K562 (cell line): Measurements from ENCODE around the gene RBMS1. TPM values are rescaled to one million over a fixed set of nuclear protein-coding genes. Genes with fewer than 3 reads are reported as not detected.

ENCODE experiments used
- ATAC-seq: fragments of 200-7000 bp; cut with Tn5 transposase; 3 replicates; pipeline ENCODE4 v1.9.1; 2020; ENCODE audit warnings: moderate library complexity
- BruUV-seq: library from RNA; stranded (reverse); fragments of 400-500 nt; replicated peaks from 2 replicates; lab custom pipeline; 2021; lab: Mats Ljungman, UMichigan
- CTCF ChIA-PET: fragments of 300-600 bp; formaldehyde crosslinking; extraction: SDS; loops from one replicate; lab custom pipeline; 2021; ENCODE audit warnings: low intra/inter-chr PET ratio; lab: Yijun Ruan, JAX
- POLR2A ChIA-PET: fragments of 300-600, 350-650 bp; sonication (Branson Sonifier 250); formaldehyde crosslinking; extraction: SDS; loops from one replicate; lab custom pipeline; 2021; ENCODE audit warnings: antibody characterized with exemption, inconsistent platforms; lab: Yijun Ruan, JAX
- DNase-seq, 4 experiments: peaks; one replicate each; pipeline versions ENCODE4 v3.0.0 to v3.0.0-alpha.2; 2011 to 2018; ENCODE audit warnings: low spot score in 3 of 4, mixed read lengths in 3 of 4; ENCODE audit errors: extremely low read depth in 1 of 4
- FAIRE-seq: peaks from 2 replicates; lab custom pipeline; 2011; peaks lifted over from hg19 to GRCh38; lab: Jason Lieb, UNC
- H2AFZ ChIP-seq: 2 replicates; pipeline ENCODE4 v1.6.0; 2011; ENCODE audit warnings: low read depth, low read length, control low read depth, inconsistent platforms
- H3K27ac ChIP-seq: fragments of 200-600 bp; 3 replicates; pipeline ENCODE4 v1.8.0; 2011; ENCODE audit warnings: low read depth, mild to moderate bottlenecking, control low read depth, inconsistent platforms, low read length, moderate library complexity, mixed read lengths; ENCODE audit errors: extremely low read depth
- H3K27me3 ChIP-seq, 2 experiments: fragments of 300-600 bp in 1 of 2; 2 replicates in 1 of 2; 3 replicates in 1 of 2; pipeline versions ENCODE4 v1.6.0 to v1.8.0; 2011; ENCODE audit warnings: inconsistent platforms in 2 of 2, low read length in 2 of 2, mild to moderate bottlenecking in 1 of 2, mixed read lengths in 1 of 2, moderate library complexity in 1 of 2; ENCODE audit not compliant: control insufficient read depth in 2 of 2, insufficient read depth in 2 of 2
- H3K36me3 ChIP-seq: fragments of 300-600 bp; 3 replicates; pipeline ENCODE4 v1.8.0; 2011; ENCODE audit warnings: mild to moderate bottlenecking, low read length, inconsistent platforms; ENCODE audit not compliant: control insufficient read depth, insufficient read depth
- H3K4me1 ChIP-seq, 2 experiments: fragments of 200-600 bp in 1 of 2; replicated peaks in 1 of 2; 2 replicates in 1 of 2; 3 replicates in 1 of 2; pipeline versions ENCODE4 v1.5.1 to v1.8.0; 2011; ENCODE audit warnings: inconsistent platforms in 2 of 2, low read length in 2 of 2, mild to moderate bottlenecking in 1 of 2, mixed read lengths in 1 of 2, moderate library complexity in 1 of 2; ENCODE audit not compliant: control insufficient read depth in 2 of 2, insufficient read depth in 2 of 2
- H3K4me2 ChIP-seq: 2 replicates; pipeline ENCODE4 v1.6.1; 2011; ENCODE audit warnings: low read length, control low read depth, inconsistent platforms, mixed read lengths; ENCODE audit not compliant: insufficient read depth
- H3K4me3 ChIP-seq: fragments of 200-600 bp; sonication (generic), shearing (Covaris generic); 2 replicates; pipeline ENCODE4 v1.5.1; 2016; ENCODE audit warnings: control low read depth, inconsistent platforms
- H3K79me2 ChIP-seq: fragments of 200-600 bp; 3 replicates; pipeline ENCODE4 v1.8.0; 2011; ENCODE audit warnings: low read length, inconsistent platforms; ENCODE audit not compliant: control insufficient read depth, insufficient read depth
- H3K9ac ChIP-seq, 2 experiments: 2 replicates each; pipeline versions ENCODE4 v1.6.0 to v1.6.1; 2011; ENCODE audit warnings: low read depth in 2 of 2, low read length in 2 of 2, control low read depth in 1 of 2, inconsistent platforms in 1 of 2, mild to moderate bottlenecking in 1 of 2, mixed read lengths in 1 of 2; ENCODE audit not compliant: insufficient read depth in 1 of 2
- H3K9me1 ChIP-seq: one replicate; pipeline ENCODE4 v1.6.0; 2011; ENCODE audit warnings: inconsistent platforms, mild to moderate bottlenecking, low read length, moderate library complexity; ENCODE audit not compliant: control insufficient read depth, insufficient read depth
- H3K9me3 ChIP-seq: replicated peaks from 2 replicates; pipeline ENCODE4 v1.5.1; 2011; ENCODE audit warnings: low read depth, low read length, inconsistent platforms; ENCODE audit not compliant: control insufficient read depth, insufficient read depth
- H4K20me1 ChIP-seq: replicated peaks from 2 replicates; pipeline ENCODE4 v1.6.1; 2011; ENCODE audit warnings: low read length, inconsistent platforms, mixed read lengths; ENCODE audit not compliant: control insufficient read depth, insufficient read depth
- CEBPZ ChIP-seq: fragments of 150-350 bp; IDR thresholded peaks from 2 replicates; pipeline ENCODE4 v1.6.1; 2014; ENCODE audit warnings: low read depth, mild to moderate bottlenecking, low read length, borderline replicate concordance
- EP300 ChIP-seq: IDR thresholded peaks from 2 replicates; pipeline ENCODE4 v1.6.1; 2012; ENCODE audit warnings: low read length, improper control_type of control experiment
- FOXJ2 ChIP-seq: fragments of 200-800 bp; sonication (Bioruptor generic); IDR thresholded peaks from 2 replicates; pipeline ENCODE4 v1.6.1; 2016; ENCODE audit warnings: missing genetic modification characterization, missing compliant biosample characterization
- HNRNPK ChIP-seq: fragments of 200-400 bp; formaldehyde crosslinking; IDR thresholded peaks from one replicate; pipeline ENCODE4 v1.6.1; 2018; ENCODE audit warnings: mild to moderate bottlenecking, low read depth, low read length; ENCODE audit not compliant: poor library complexity, severe bottlenecking
- ZKSCAN1 ChIP-seq: fragments of 150-350 bp; IDR thresholded peaks from 2 replicates; pipeline ENCODE4 v1.6.1; 2016; ENCODE audit warnings: low read depth, low read length
- ZNF707 ChIP-seq: fragments of 250-450 bp; sonication (Bioruptor Pico); conservative IDR thresholded peaks from 2 replicates; pipeline ENCODE4 v1.8.0; 2022; ENCODE audit warnings: inconsistent platforms, mild to moderate bottlenecking, moderate library complexity
- WGBS: fragments of 100-300 bp; shearing (Covaris generic); methylation state at CpG from one replicate; pipeline ENCODE4 v1.1.6; 2016; ENCODE audit warnings: low coverage, mixed read lengths; ENCODE audit not compliant: insufficient coverage; ENCODE audit errors: missing lambda C conversion rate; 5-methylcytosine and 5-hydroxymethylcytosine counted together
- in situ Hi-C: fragments of 300-500 bp; cut with MboI; formaldehyde crosslinking; loops from 4 replicates; pipeline ENCODE4 v1.15.0; 2018; ENCODE audit warnings: inconsistent platforms, mixed read lengths
- intact Hi-C: fragments of 100-400 bp; cut with micrococcal nuclease; formaldehyde crosslinking; loops from 2 replicates; pipeline ENCODE4 v1.14.2; 2022
- polyA plus RNA-seq, 8 experiments: library from polyadenylated mRNA; depleted of rRNA in 4 of 8; stranded (reverse) in 5 of 8; unstranded in 3 of 8; fragments of >200 nt; fragmentation: Nextera tagmentation in 2 of 8; fragmentation: Illumina TruSeq in 1 of 8; extraction: Ambion mirVana in 2 of 8; extraction: Trizol in 1 of 8; gene quantifications; 2 replicates each; pipeline versions ENCODE4 v1.2.1 to v1.2.3, GENCODE V29; 2011 to 2014; ENCODE audit warnings: inconsistent platforms in 1 of 8, missing spikeins in 1 of 8
- total RNA-seq, 7 experiments: library from RNA; depleted of rRNA in 6 of 7; stranded (reverse); fragments of >200 nt in 6 of 7; fragmentation: Illumina TruSeq in 2 of 7; extraction: Trizol in 2 of 7; gene quantifications; 2 replicates each; pipeline versions ENCODE4 v1.2.1 to v1.2.3, GENCODE V29; 2011 to 2021; ENCODE audit warnings: low replicate concordance in 1 of 7
- TF ChIP-seq, protein P1 (sequence below): fragments of 250-450 bp; sonication (Bioruptor Pico); IDR thresholded peaks from 2 replicates; pipeline ENCODE4 v1.4.0; 2020; ENCODE audit warnings: mild to moderate bottlenecking, moderate library complexity

The RBMS1 gene
- total and polyA plus RNA-seq, 9 of the 15 experiments (the other 6 are each of a cell fraction or from before 2014, with no cell fraction given): 0.04 to 0.31 (median 0.09) TPM; not detected in 6

- Histone ChIP-seq H3K27ac (no peak overlapping the region), H3K79me2 (no peaks in the 10 kb centered on the region), H2AFZ (no peak overlapping the region), H3K27me3 (no peaks in the 10 kb centered on the region), H3K4me1 (no peaks in the 10 kb centered on the region), H3K9ac (no peak overlapping the region), H3K9me3 (no peaks in the 10 kb centered on the region), H3K4me3 (no peak overlapping the region), H3K36me3 (no peaks in the 10 kb centered on the region), H3K4me2 (no peak overlapping the region), H4K20me1 (no peaks in the 10 kb centered on the region), H3K9me1 (no peaks in the 10 kb centered on the region)
- DNase-seq: no peak
- POLR2A ChIA-PET: interaction anchor here (1.0 kb wide), 1 partner anchor 17 kb away, joined by 6 read pairs; no protein-coding TSS in a partner anchor
- no peak for FAIRE-seq
- TF ChIP-seq CEBPZ (no peak), HNRNPK (no peak), ZNF707 (no peak), ZKSCAN1 (no peak), EP300 (no peak), FOXJ2 (tag) (no peak)
- TF ChIP-seq, protein P1, sequence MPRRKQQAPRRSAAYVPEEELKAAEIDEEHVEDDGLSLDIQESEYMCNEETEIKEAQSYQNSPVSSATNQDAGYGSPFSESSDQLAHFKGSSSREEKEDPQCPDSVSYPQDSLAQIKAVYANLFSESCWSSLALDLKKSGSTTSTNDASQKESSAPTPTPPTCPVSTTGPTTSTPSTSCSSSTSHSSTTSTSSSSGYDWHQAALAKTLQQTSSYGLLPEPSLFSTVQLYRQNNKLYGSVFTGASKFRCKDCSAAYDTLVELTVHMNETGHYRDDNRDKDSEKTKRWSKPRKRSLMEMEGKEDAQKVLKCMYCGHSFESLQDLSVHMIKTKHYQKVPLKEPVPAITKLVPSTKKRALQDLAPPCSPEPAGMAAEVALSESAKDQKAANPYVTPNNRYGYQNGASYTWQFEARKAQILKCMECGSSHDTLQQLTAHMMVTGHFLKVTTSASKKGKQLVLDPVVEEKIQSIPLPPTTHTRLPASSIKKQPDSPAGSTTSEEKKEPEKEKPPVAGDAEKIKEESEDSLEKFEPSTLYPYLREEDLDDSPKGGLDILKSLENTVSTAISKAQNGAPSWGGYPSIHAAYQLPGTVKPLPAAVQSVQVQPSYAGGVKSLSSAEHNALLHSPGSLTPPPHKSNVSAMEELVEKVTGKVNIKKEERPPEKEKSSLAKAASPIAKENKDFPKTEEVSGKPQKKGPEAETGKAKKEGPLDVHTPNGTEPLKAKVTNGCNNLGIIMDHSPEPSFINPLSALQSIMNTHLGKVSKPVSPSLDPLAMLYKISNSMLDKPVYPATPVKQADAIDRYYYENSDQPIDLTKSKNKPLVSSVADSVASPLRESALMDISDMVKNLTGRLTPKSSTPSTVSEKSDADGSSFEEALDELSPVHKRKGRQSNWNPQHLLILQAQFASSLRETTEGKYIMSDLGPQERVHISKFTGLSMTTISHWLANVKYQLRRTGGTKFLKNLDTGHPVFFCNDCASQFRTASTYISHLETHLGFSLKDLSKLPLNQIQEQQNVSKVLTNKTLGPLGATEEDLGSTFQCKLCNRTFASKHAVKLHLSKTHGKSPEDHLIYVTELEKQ (CRISPR knock-in tag): no peak
- no TSS peak for BruUV-seq
- intact Hi-C loops: loop anchor here (2.0 to 5.0 kb wide), 2 partner anchors 719 to 742 kb away; no protein-coding TSS in a partner anchor
- WGBS: 4% methylated on average over 1 of the region's 1 CpG
- in situ Hi-C loops: no loop called here
- CTCF ChIA-PET: interaction anchor here (0.6 kb wide), 1 partner anchor 1020 kb away, joined by 3 read pairs; no protein-coding TSS in a partner anchor
- ATAC-seq: no peak
Observed at GRCh38 chr2:160252900-160253299, 240.7 kb downstream of the RBMS1 start.
